Activated CD4-positive, alpha-beta T cell treated with anti-CD3 and anti-CD28 coated beads, Interleukin-2, amount 50 U/mL, for 24 hours (primary cell): Measurements from ENCODE around the gene TEX101.

Experiments
- DNase-seq, 2 donors: peaks; one replicate each; pipeline ENCODE4 v3.0.0-alpha.2; 2020; ENCODE audit warnings: low read depth in 1 of 2, low spot score in 1 of 2

The TEX101 gene

DNA sequence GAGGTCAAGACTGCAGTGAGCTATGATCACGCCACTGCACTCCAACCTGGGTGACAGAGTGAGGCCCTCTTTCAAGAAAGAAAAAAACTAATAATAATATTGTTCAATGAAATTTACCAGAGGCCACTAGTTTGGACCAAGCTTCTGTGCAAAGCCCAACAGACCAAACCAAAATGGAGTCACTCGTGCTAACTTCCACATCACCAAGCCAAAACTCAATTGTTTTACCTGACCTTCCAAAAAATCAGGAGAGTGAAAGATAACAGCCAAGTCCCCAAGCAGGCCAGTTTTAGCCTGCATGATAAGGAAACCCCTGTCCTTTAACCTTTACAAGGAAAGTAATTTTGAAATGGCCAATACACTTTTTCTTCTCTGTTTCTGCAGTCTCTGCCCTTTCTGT is 30.7 kb downstream of the TEX101 start:
- DNase-seq, result no peak

GRCh38 chr19:43446746-43447489 is 32.2 kb downstream of the TEX101 start:
- peak; percentile 68 to 75 for DNase-seq

- DNase-seq, result no peak
These were observed 33.0 kb downstream of the TEX101 start for GRCh38 chr19:43447655-43448054.

DNA sequence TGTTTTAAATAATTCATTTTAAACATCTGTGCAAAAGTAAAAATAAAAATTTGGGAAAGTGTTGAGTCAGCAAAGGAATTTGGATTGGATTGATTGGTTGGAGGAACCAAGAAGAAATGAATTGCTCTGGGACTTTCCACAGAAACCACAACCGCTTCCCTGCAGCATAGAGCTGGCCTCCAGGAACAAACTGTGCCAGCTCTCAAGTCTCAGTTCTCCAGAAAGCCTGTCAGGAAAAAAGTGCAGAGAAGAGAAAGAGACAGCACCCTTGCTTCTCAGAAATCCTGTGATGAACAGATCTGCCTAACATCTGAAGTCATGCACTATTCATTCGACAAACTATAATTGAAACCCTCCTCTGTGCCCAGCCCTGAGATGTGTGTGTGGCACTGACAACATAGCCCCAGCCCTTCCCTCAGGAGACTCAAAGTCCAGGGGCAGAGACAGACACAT is 35.9 kb downstream of the TEX101 start:
- DNase-seq, result no peak

DNA sequence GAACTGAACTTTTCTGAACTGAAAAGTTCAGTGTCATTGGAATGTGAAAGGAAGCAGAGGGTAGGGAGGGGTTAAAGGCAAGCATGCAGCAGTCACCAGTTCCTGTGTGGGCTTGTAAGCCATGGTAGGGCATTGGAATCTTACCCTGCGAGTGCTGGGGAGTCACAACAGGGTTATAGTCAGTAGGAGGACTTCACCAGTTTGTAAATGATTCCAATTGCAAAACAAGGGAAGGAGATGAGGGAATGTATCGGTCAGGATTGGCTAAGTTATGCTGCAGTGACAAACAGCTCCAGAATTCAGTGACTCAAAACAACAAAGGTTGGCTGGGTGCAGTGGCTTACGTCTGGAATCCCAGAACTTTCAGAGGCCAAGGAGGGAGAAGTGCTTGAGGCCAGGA is 37.9 kb downstream of the TEX101 start:
- DNase-seq, result no peak

DNA sequence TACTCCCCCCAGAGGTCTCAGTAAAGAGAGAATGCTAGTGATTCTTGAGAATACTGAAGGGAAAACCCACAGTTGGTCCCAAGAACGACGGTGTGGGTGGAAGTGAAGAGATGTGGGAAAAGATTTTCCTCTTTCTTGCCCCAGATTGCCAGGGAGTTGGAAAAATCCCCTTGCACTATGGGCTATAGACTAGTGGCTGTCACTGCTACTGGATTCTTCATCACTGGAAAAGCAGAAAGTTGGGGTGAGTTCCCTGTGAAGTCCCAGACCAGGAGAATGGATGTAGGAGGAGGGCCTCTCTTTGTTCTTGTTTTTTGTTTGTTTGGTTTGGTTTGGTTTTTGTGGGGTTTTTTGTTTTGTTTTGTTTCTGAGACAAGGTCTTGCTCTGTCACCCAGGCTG is 39.3 kb downstream of the TEX101 start:
- no peak for DNase-seq

DNA sequence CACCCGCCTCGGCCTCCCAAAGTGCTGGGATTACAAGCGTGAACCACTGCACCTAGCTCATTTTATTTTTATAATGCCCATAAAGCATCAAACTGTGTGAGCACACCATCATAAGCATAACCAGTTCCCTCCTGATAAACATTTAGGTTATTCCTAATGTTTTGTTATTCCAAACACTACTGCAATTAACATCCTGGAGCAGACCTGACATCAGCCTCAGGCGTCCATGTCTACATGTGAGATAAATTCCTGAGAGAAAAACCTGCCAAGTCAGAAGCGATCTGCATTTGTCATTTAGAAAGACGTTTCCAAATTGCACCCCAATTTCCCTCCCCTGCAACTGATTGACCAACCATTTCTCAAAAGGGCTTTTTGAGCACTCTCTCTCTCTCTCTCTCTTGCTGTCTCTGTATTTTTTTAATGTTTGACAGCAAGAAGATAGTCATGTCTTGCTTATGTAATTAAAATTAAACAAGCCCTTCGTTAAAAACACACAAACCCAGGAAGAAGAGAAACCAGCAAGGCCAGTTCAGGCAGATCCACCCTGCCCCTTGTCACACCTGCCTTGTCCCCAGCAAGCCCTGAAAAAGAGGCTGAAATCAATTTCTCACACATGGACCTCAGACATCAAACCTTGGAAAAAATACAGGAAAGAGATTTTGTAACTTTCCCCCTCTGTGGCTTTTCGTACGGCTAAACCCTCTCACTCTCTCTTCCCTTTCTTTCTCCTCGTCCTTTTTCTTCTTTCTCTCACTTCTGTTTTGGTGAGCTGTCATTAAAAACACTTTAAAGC is 40.8 kb downstream of the TEX101 start:
- no peak for DNase-seq

DNA sequence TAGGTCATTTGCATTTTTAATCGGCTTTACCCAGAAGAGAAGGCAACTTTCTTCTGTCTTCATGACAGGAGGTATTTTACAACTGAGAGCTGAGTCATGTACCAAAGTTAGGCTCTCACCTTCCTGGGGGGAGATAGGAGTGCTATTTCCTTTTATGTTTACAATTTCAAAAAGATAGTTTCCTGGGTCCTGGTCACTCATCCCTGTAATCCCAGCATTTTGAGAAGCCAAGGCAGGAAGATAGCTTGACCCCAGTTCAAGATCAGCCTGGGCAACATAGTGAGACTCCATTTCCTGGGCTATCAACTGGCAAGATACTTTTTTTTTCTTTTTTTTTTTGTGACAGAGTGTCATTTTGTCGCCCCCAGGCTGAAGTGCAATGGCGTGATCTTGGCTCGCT is 43.1 kb downstream of the TEX101 start:
- no peak for DNase-seq

DNA sequence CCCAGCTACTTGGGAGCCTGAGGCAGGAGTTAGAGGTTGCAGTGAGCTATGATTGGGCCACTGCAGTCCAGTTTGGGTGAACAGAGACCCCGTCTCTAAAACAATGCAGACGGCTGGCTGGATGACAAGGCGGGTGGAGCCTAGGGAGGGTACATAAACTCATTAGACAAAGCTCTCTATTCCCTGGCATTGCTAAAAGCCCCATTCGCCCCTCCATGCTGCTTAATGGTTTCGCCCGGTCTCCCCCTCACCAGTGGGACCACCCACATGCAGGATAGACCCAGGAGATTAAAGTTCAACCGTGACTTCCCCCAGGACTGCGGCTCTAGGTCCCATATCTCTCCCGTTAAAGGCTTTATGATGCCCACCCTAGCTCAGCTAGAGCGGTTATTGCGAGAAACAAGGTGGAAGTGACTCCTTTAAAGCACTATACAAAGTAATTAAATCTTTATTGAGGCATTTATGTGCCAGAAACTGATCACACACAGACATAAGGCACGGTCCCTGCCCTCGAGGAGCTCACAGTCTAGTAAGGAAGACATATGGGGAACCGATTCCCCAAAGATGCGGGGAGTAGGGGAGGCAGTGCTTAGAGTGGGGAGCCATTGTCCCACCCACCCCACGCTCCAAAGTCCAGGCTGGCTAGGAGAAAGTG is 45.8 kb downstream of the TEX101 start:
- DNase-seq, result no peak

DNA sequence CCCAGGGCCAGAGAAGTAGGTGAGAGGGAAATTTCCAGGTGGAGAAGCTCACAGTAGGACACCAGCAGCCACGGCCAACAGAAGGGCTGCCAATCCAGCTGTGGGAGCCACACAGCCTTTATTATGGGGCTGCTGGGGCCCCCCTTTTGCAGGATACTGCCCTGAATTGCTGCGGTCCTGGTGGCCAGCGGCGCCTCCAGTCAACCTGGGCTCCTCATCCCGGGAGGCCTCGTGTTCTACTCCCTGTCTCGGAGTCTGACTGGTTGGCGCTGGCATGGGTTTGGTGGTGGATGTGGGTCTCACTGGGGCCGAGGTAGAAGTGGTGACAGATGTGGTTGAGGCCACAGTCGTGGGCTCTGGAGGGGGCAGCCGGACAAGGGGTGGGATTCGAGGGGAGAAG is 46.6 kb downstream of the TEX101 start:
- DNase-seq, result no peak

DNA sequence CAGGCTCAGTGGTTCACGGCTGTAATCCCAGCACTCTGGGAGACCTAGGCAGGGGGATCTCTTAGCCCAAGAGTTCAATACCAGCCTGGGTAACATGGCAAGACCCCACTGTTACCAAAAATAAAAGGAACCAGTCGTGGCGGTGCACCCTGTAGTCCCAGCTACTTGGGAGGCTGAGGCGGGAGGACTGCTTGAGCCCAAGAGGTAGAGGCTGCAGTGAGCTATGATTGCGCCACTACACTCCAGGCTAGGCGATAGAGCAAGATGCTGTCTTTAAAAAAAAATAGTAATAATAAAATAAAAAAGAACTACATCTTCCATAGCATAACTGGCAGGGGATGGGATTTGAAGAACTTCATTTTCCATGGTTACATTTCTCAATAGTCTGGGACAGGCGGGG is 47.7 kb downstream of the TEX101 start:
- no peak for DNase-seq

GRCh38 chr19:43462785-43463380 is 48.2 kb downstream of the TEX101 start:
- no peak for DNase-seq

GRCh38 chr19:43463381-43464133 is 48.9 kb downstream of the TEX101 start:
- peak; percentile 98 to 99 for DNase-seq

DNA sequence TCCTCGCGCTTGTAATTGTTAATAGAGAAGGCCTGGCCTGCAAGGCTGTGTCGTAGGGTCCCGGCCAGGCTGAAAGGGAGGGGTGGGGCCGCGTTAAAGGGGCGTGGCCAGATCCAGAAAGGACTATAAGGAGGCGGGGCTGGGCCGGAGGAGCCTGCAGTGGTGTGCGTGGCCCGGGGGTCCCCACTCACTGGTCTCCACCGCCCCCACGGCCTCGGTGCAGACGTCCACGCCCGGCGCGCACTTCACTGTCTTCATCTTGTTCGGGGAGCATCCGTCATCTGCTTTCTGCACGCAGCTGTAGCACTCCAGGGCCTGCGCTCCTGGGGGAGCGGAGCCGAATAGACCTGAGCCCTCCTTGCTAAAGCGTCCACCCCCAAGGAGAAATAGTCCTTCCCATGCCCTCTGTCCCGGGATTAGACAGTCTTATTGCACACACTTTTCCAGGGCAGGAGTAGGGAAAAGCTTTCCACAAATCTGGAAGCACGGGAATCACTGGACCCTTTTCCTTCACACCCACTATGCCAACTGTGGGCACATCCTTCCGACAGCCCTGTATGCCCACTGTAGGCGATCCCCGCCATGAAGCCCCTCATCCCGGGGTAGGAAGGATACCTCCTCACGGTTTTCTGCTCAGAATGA is 49.6 kb downstream of the TEX101 start:
- DNase-seq, result peak in 1 of 2 donors; percentile 60

DNA sequence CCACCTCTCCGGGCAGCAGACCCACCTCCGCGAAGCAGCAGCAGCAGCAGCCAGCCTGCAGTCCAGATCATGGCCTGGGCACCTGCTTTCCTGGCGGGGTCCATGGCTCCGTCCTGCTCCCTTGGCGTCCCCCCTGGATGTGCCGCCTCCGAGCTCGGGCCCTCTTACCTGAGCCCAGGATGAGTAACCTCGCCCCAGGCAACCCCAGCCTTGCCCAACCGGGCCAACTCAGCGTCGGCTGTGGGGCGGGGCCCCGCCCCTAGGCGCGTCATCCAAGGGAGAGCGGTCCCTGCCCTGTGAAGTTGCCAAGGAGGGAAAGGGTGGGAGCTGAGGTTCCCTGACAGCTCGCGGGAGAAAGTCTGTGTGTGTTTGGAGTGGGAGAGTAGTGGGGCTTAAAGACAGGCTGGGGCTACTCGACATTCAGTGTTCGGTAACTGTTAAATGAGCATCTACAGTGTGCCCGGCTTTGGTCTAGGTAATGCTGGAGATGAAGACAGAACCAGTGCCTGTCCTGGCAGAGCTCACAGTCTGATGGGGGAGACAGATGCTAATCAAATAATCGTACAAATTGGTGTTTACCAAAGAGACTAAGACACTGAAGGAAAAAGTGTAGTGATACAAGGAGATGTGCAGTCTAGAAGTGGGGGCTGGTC is 50.9 kb downstream of the TEX101 start, which contains the start of gene LYPD3:
Gene LYPD3, minus strand, starts transcription at position 141 of the 653 bp plus-strand sequence. Its CDS starts 37 bp downstream, at position 104.
- DNase-seq, result no peak

GRCh38 chr19:43466793-43467192 is 52.1 kb downstream of the TEX101 start:
- DNase-seq, result no peak

GRCh38 chr19:43467276-43467675 is 52.6 kb downstream of the TEX101 start:
- no peak for DNase-seq

DNA sequence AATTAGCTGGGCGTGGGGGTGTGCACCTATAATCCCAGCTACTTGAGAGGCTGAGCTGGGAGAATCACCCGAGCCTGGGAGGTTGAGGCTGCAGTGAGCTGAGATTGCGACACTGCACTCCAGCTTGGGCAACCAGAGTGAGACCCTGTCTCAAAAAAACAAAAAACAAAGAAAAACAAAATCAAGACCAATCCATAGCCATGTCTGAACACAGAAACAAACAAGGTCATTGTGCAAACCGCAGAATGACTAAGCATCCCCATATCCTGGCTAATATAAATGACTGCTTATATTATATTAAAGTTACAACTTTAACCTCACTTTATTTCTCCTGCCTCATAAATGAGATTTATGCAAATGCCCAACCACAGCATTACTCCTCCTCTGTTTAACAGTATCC is 53.0 kb downstream of the TEX101 start:
- no peak for DNase-seq
